ENCODE measurements around the gene MMP24OS. TPM values are rescaled to one million over a fixed set of nuclear protein-coding genes. Genes with fewer than 3 reads are reported as not detected.

MMP24OS gene
- total RNA-seq, 1 experiment from 2014 or later = 95.4 TPM

- DNase-seq = no peak
- Mint-ChIP-seq H3K9me3 (ENCODE audit: low read depth, unreplicated experiment) (no peaks in the 10 kb centered on the region), H3K4me3 (ENCODE audit: low read depth, unreplicated experiment) (no peak overlapping the region), H3K27me3 (ENCODE audit: unreplicated experiment) (peaks cover 25% of the 10 kb centered on the region), H3K4me1 (ENCODE audit: low read depth, unreplicated experiment) (peaks cover 24% of the 10 kb centered on the region), H3K27ac (ENCODE audit: unreplicated experiment) (no peak overlapping the region), H3K36me3 (ENCODE audit: insufficient read depth, unreplicated experiment) (no peaks in the 10 kb centered on the region)
- BruUV-seq (replicated peaks) = no TSS peak
- TF ChIP-seq CTCF (IDR thresholded peaks at IDR 0.05; ENCODE audit: unreplicated experiment) = no peak
- CTCF ChIA-PET = interaction anchor here (1.3 to 1.7 kb wide), 3 partner anchors 8 to 13 kb away, joined by 3 to 4 read pairs (median 3); partner anchors contain the start of gene EIF6
- intact Hi-C loops (cut with micrococcal nuclease; ENCODE audit: unreplicated experiment) = no loop called here
Measured at GRCh38 chr20:35297740-35298139, 19.8 kb upstream of the MMP24OS start.

- Mint-ChIP-seq H3K9me3 (ENCODE audit: low read depth, unreplicated experiment) (no peaks in the 10 kb centered on the region), H3K36me3 (ENCODE audit: insufficient read depth, unreplicated experiment) (no peaks in the 10 kb centered on the region), H3K4me3 (ENCODE audit: low read depth, unreplicated experiment) (no peak overlapping the region)
Measured at GRCh38 chr20:35297155-35297554, 19.2 kb upstream of the MMP24OS start.

GRCh38 chr20:35296101-35296554, 18.2 kb upstream of the MMP24OS start:
- H3K4me3 Mint-ChIP-seq (ENCODE audit: low read depth, unreplicated experiment) = no peak overlapping the region
- no peaks in the 10 kb centered on the region for H3K9me3 Mint-ChIP-seq (ENCODE audit: low read depth, unreplicated experiment)
- no peaks in the 10 kb centered on the region for H3K36me3 Mint-ChIP-seq (ENCODE audit: insufficient read depth, unreplicated experiment)
- CTCF ChIA-PET = interaction anchor here (1.6 to 1.7 kb wide), 2 partner anchors 10 kb away, joined by 3 to 4 read pairs; no protein-coding TSS in a partner anchor
- intact Hi-C loops (cut with micrococcal nuclease; ENCODE audit: unreplicated experiment) = no loop called here
- DNase-seq = no peak
- peaks cover 30% of the 10 kb centered on the region for H3K27me3 Mint-ChIP-seq (ENCODE audit: unreplicated experiment)
- no peak for TF ChIP-seq CTCF (IDR thresholded peaks at IDR 0.05; ENCODE audit: unreplicated experiment)
- no peak overlapping the region for H3K27ac Mint-ChIP-seq (ENCODE audit: unreplicated experiment)
- peaks cover 8% of the 10 kb centered on the region for H3K4me1 Mint-ChIP-seq (ENCODE audit: low read depth, unreplicated experiment)
- no TSS peak for BruUV-seq (replicated peaks)

More at GRCh38 chr20:35297155-35297554, 19.2 kb upstream of the MMP24OS start:
- Mint-ChIP-seq H3K27me3 (ENCODE audit: unreplicated experiment) (peaks cover 30% of the 10 kb centered on the region), H3K27ac (ENCODE audit: unreplicated experiment) (no peak overlapping the region), H3K4me1 (ENCODE audit: low read depth, unreplicated experiment) (peaks cover 19% of the 10 kb centered on the region)
- BruUV-seq (replicated peaks) = no TSS peak
- DNase-seq = no peak
- intact Hi-C loops (cut with micrococcal nuclease; ENCODE audit: unreplicated experiment) = no loop called here
- no peak for TF ChIP-seq CTCF (IDR thresholded peaks at IDR 0.05; ENCODE audit: unreplicated experiment)
- CTCF ChIA-PET = interaction anchor here (1.6 to 1.7 kb wide), 2 partner anchors 9 to 11 kb away, joined by 3 to 4 read pairs; no protein-coding TSS in a partner anchor

GRCh38 chr20:35295674-35296073, 17.8 kb upstream of the MMP24OS start:
- no peak for TF ChIP-seq CTCF (IDR thresholded peaks at IDR 0.05; ENCODE audit: unreplicated experiment)
- no TSS peak for BruUV-seq (replicated peaks)
- peaks cover 30% of the 10 kb centered on the region for H3K27me3 Mint-ChIP-seq (ENCODE audit: unreplicated experiment)
- H3K9me3 Mint-ChIP-seq (ENCODE audit: low read depth, unreplicated experiment) = no peaks in the 10 kb centered on the region
- H3K36me3 Mint-ChIP-seq (ENCODE audit: insufficient read depth, unreplicated experiment) = no peaks in the 10 kb centered on the region
- no peak for DNase-seq
- no peak overlapping the region for H3K4me3 Mint-ChIP-seq (ENCODE audit: low read depth, unreplicated experiment)
- H3K27ac Mint-ChIP-seq (ENCODE audit: unreplicated experiment) = no peak overlapping the region
- peaks cover 8% of the 10 kb centered on the region for H3K4me1 Mint-ChIP-seq (ENCODE audit: low read depth, unreplicated experiment)
- CTCF ChIA-PET = no interaction called here
- intact Hi-C loops (cut with micrococcal nuclease; ENCODE audit: unreplicated experiment) = no loop called here

Data from Calu3 (cell line).